ENCODE data around the gene LRRC75A.
"Not testable (repeated sequence)": the region's sequence is repeated elsewhere in the genome, so short reads cannot be mapped to it uniquely, and the experiment has no call there.

Gene LRRC75A

GRCh38 chr17:16448490-16448889 lies 43.5 kb downstream of the LRRC75A start:
- no peak for DNase-seq

GRCh38 chr17:16447676-16448075 lies 44.3 kb downstream of the LRRC75A start:
- DNase-seq = no peak

- DNase-seq = no peak
These were observed 45.5 kb downstream of the LRRC75A start for GRCh38 chr17:16446338-16446983.

GRCh38 chr17:16444258-16444886 lies 47.6 kb downstream of the LRRC75A start:
- no peak for DNase-seq

GRCh38 chr17:16443511-16444257 lies 48.3 kb downstream of the LRRC75A start:
- DNase-seq = no peak

GRCh38 chr17:16442594-16443510 lies 49.1 kb downstream of the LRRC75A start:
- DNase-seq = no peak

GRCh38 chr17:16442141-16442540 lies 49.9 kb downstream of the LRRC75A start:
- peak; percentile 54 for DNase-seq

GRCh38 chr17:16440901-16441629 lies 50.9 kb downstream of the LRRC75A start:
- no peak for DNase-seq

GRCh38 chr17:16440354-16440753 lies 51.6 kb downstream of the LRRC75A start:
- not testable (repeated sequence) for DNase-seq

GRCh38 chr17:16439811-16440351 lies 52.1 kb downstream of the LRRC75A start:
- DNase-seq = no peak

GRCh38 chr17:16439303-16439791 lies 52.6 kb downstream of the LRRC75A start:
- DNase-seq = no peak

- DNase-seq = peak; percentile 100
These were observed 53.3 kb downstream of the LRRC75A start for GRCh38 chr17:16438557-16439302.

- DNase-seq = no peak
These were observed 53.8 kb downstream of the LRRC75A start for GRCh38 chr17:16438173-16438556.

GRCh38 chr17:16437083-16437482 lies 54.9 kb downstream of the LRRC75A start:
- no peak for DNase-seq

GRCh38 chr17:16435925-16436886 lies 55.8 kb downstream of the LRRC75A start:
- no peak for DNase-seq

GRCh38 chr17:16434662-16435061 lies 57.3 kb downstream of the LRRC75A start:
- DNase-seq = no peak

GRCh38 chr17:16433514-16433913 lies 58.5 kb downstream of the LRRC75A start:
- no peak for DNase-seq

GRCh38 chr17:16432017-16432416 lies 60.0 kb downstream of the LRRC75A start:
- DNase-seq = no peak

- DNase-seq = no peak
These were observed 61.3 kb downstream of the LRRC75A start for GRCh38 chr17:16430650-16431049.

- no peak for DNase-seq
These were observed 62.9 kb downstream of the LRRC75A start for GRCh38 chr17:16429083-16429482.

Measured in fibroblast of skin of right quadriceps (primary cell).